K562 (cell line): ENCODE data around the gene MTREX. TPM values are rescaled to one million over a fixed set of nuclear protein-coding genes. Genes with fewer than 3 reads are reported as not detected.

Source experiments
- CREB3L1 ChIP-seq: fragments of 450-650 bp; IDR thresholded peaks from 2 replicates; pipeline ENCODE4 v1.6.1; 2014; ENCODE audit warnings: low read depth, mild to moderate bottlenecking, moderate library complexity, borderline replicate concordance
- HMGN3 ChIP-seq: IDR thresholded peaks from 2 replicates; pipeline ENCODE4 v1.6.1; 2011; ENCODE audit warnings: borderline replicate concordance, low read depth, mild to moderate bottlenecking, mixed read lengths, low read length; ENCODE audit not compliant: insufficient read length; ENCODE audit errors: extremely low read depth
- MAX ChIP-seq: sonication (generic); formaldehyde crosslinking; IDR thresholded peaks from 2 replicates; pipeline ENCODE4 v1.9.0; 2022; ENCODE audit warnings: mild to moderate bottlenecking, missing genetic modification reagents
- NFE2 ChIP-seq: IDR thresholded peaks from 2 replicates; pipeline ENCODE4 v1.6.1; 2014; ENCODE audit warnings: antibody characterized with exemption, low read depth
- NFIC ChIP-seq: fragments of 450-650 bp; IDR thresholded peaks from 2 replicates; pipeline ENCODE4 v1.6.1; 2017; ENCODE audit warnings: mild to moderate bottlenecking, inconsistent platforms
- NFRKB ChIP-seq: fragments of 450-650 bp; IDR thresholded peaks from 2 replicates; pipeline ENCODE4 v1.6.1; 2016; ENCODE audit warnings: low read depth
- NONO ChIP-seq, 2 experiments: fragments of 200-400 bp in 1 of 2; fragments of 450-650 bp in 1 of 2; formaldehyde crosslinking in 1 of 2; IDR thresholded peaks; 2 replicates each; pipeline ENCODE4 v1.6.1; 2017; ENCODE audit warnings: low read depth in 2 of 2, mild to moderate bottlenecking in 2 of 2, moderate library complexity in 2 of 2, low read length in 1 of 2
- NR2C1 ChIP-seq, 2 experiments: fragments of 450-650 bp; IDR thresholded peaks; 2 replicates each; pipeline ENCODE4 v1.6.1; 2017; ENCODE audit warnings: mild to moderate bottlenecking in 2 of 2, antibody characterized with exemption in 1 of 2, inconsistent platforms in 1 of 2, missing compliant biosample characterization in 1 of 2, missing genetic modification characterization in 1 of 2
- POLR3A ChIP-seq: IDR thresholded peaks from 2 replicates; pipeline ENCODE4 v1.6.1; 2011; ENCODE audit warnings: borderline replicate concordance, mild to moderate bottlenecking, moderate library complexity; ENCODE audit not compliant: insufficient read length, insufficient read depth; ENCODE audit errors: extremely low read depth
- RBM22 ChIP-seq: fragments of 200-400 bp; formaldehyde crosslinking; IDR thresholded peaks from 2 replicates; pipeline ENCODE4 v1.6.1; 2018; ENCODE audit warnings: low read length, low read depth; ENCODE audit not compliant: poor library complexity, severe bottlenecking
- SIN3B ChIP-seq: fragments of 450-650 bp; IDR thresholded peaks from 2 replicates; pipeline ENCODE4 v1.6.1; 2017; ENCODE audit warnings: low read depth, mild to moderate bottlenecking, moderate library complexity
- TEAD4 ChIP-seq, 2 experiments: sonication (generic) in 1 of 2; formaldehyde crosslinking in 1 of 2; IDR thresholded peaks; 2 replicates each; pipeline versions ENCODE4 v1.6.1 to v1.8.0; 2012 to 2022; ENCODE audit warnings: borderline replicate concordance in 1 of 2, inconsistent platforms in 1 of 2, low read length in 1 of 2, mild to moderate bottlenecking in 1 of 2, missing genetic modification reagents in 1 of 2
- TGIF2 ChIP-seq: sonication (generic); formaldehyde crosslinking; IDR thresholded peaks from 2 replicates; pipeline ENCODE4 v1.8.1; 2022; ENCODE audit warnings: mild to moderate bottlenecking, missing genetic modification reagents, moderate library complexity
- USF2 ChIP-seq: sonication (generic); formaldehyde crosslinking; IDR thresholded peaks from 2 replicates; pipeline ENCODE4 v1.5.0; 2020; ENCODE audit warnings: missing genetic modification reagents
- XRCC5 ChIP-seq: fragments of 200-400 bp; formaldehyde crosslinking; IDR thresholded peaks from 2 replicates; pipeline ENCODE4 v1.6.1; 2017; ENCODE audit warnings: low read depth, mild to moderate bottlenecking, low read length
- ZBTB11 ChIP-seq, 3 experiments: fragments of 200-800 bp in 1 of 3; fragments of 250-450 bp in 1 of 3; fragments of 450-650 bp in 1 of 3; sonication (Bioruptor Pico) in 1 of 3; sonication (Bioruptor generic) in 1 of 3; formaldehyde crosslinking in 1 of 3; IDR thresholded peaks; 2 replicates each; pipeline versions ENCODE4 v1.6.1 to v1.8.0; 2016 to 2022; ENCODE audit warnings: mild to moderate bottlenecking in 2 of 3, missing genetic modification characterization in 2 of 3, missing compliant biosample characterization in 1 of 3, moderate library complexity in 1 of 3
- ZNF24 ChIP-seq: fragments of 450-650 bp; IDR thresholded peaks from 2 replicates; pipeline ENCODE4 v1.6.1; 2016
- ZNF384 ChIP-seq: IDR thresholded peaks from 2 replicates; pipeline ENCODE4 v1.6.1; 2012; ENCODE audit warnings: low read depth, low read length, improper control_type of control experiment
- ZNF584 ChIP-seq: fragments of 200-800 bp; sonication (Bioruptor generic); IDR thresholded peaks from 2 replicates; pipeline ENCODE4 v1.6.1; 2016; ENCODE audit warnings: low read depth, mild to moderate bottlenecking, missing genetic modification characterization, missing compliant biosample characterization
- polyA plus RNA-seq, 8 experiments: library from polyadenylated mRNA; depleted of rRNA in 4 of 8; stranded (reverse) in 5 of 8; unstranded in 3 of 8; fragments of >200 nt; fragmentation: Nextera tagmentation in 2 of 8; fragmentation: Illumina TruSeq in 1 of 8; extraction: Ambion mirVana in 2 of 8; extraction: Trizol in 1 of 8; gene quantifications; 2 replicates each; pipeline versions ENCODE4 v1.2.1 to v1.2.3, GENCODE V29; 2011 to 2014; ENCODE audit warnings: inconsistent platforms in 1 of 8, missing spikeins in 1 of 8
- total RNA-seq, 7 experiments: library from RNA; depleted of rRNA in 6 of 7; stranded (reverse); fragments of >200 nt in 6 of 7; fragmentation: Illumina TruSeq in 2 of 7; extraction: Trizol in 2 of 7; gene quantifications; 2 replicates each; pipeline versions ENCODE4 v1.2.1 to v1.2.3, GENCODE V29; 2011 to 2021; ENCODE audit warnings: low replicate concordance in 1 of 7

MTREX gene
- total and polyA plus RNA-seq, 9 of the 15 experiments (the other 6 are each of a cell fraction or from before 2014, with no cell fraction given), result 52.9 to 193 (median 150) TPM

- TF ChIP-seq ZBTB11 (CRISPR knock-in tag; IDR thresholded peaks at IDR 0.05) (peak in 1 of 3 experiments; percentile 38; a peak in 1 of 6 replicates), USF2 (0 out of 2 replicates have a peak, but pooled peaks have one; percentile 2), NFRKB (peak; percentile 100), SIN3B (peak; percentile 30), NFE2 (no peak), NONO (IDR thresholded peaks at IDR 0.05; ENCODE audit: low read depth in 2 of 2, low read length in 1 of 2) (0 out of 4 replicates have a peak, but pooled peaks of 1 of the 2 experiments have one; percentile 10), TEAD4 (IDR thresholded peaks at IDR 0.05; ENCODE audit: low read length) (0 out of 2 replicates have a peak, but pooled peaks have one; percentile 26), TEAD4 (CRISPR knock-in tag; IDR thresholded peaks at IDR 0.05; ENCODE audit: borderline replicate concordance) (no peak; the same call in 1 of the 2 replicates), TGIF2 (no peak), HMGN3 (peak; percentile 22), MAX (CRISPR knock-in tag) (peak; percentile 35; the same call in 1 of the 2 replicates), POLR3A (no peak), XRCC5 (peak; percentile 76; the same call in 1 of the 2 replicates), ZNF384 (peak; percentile 83), NR2C1 (IDR thresholded peaks at IDR 0.05) (no peak), NR2C1 (tag; IDR thresholded peaks at IDR 0.05) (0 out of 2 replicates have a peak, but pooled peaks have one; percentile 11), RBM22 (no peak), NFIC (peak; percentile 33; the same call in 1 of the 2 replicates), ZNF584 (0 out of 2 replicates have a peak, but pooled peaks have one; percentile 72), ZNF24 (no peak), CREB3L1 (peak; percentile 48; the same call in 1 of the 2 replicates)
Measured at GRCh38 chr5:55307383-55308253, at the start of gene MTREX, which contains the start of gene DHX29 (continued).
